Suprapubic skin (tissue), 3 donors: ENCODE measurements around the gene SKAP1.

Source experiments
- EP300 ChIP-seq: sonication (generic); formaldehyde crosslinking; IDR thresholded peaks from one replicate; pipeline ENCODE4 v1.6.1; 2017; ENCODE audit warnings: antibody characterized with exemption
- POLR2A ChIP-seq, 2 donors: fragments of 450-650 bp; IDR thresholded peaks; one replicate each; pipeline ENCODE4 v1.6.1; 2017; ENCODE audit warnings: antibody characterized with exemption in 2 of 2, mild to moderate bottlenecking in 2 of 2, moderate library complexity in 2 of 2
- TF ChIP-seq, protein P1 (sequence below), 2 donors: fragments of 200-600 bp in 1 of 2; fragments of 450-650 bp in 1 of 2; sonication (generic) in 1 of 2; IDR thresholded peaks; one replicate each; pipeline ENCODE4 v1.5.1; 2016 to 2019; ENCODE audit warnings: antibody characterized with exemption in 2 of 2, mild to moderate bottlenecking in 1 of 2, moderate library complexity in 1 of 2

DNA sequence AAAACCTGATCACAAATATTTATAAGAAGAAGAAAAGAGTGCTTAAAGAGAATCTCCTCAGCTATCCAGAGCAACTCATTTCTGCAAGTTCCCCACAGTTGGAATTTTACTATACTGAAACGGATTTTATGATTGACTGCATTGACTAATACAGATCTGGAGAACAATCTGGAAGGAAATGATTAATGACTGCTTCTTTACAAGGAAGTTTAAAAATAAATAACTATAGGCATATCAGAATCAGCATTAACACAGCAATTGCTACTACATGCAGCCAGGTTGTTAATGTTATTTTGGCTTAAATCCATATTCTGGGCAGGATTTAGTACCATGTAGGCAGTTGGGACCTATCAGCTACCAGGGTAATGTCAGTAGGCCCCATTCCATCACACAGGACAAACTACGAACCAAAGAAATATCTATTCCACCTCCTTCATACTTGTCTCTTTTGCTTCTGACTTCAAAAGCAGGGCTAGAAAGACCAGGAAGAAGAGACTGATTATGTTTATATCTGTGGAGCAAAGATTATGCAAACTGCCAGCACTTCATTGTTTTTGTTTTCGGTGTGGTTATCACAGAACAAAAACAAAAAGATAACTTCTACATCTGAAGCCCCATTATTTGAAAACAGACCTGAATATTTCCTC lies 3.9 kb downstream of the SKAP1 start:
- TF ChIP-seq, protein P1, sequence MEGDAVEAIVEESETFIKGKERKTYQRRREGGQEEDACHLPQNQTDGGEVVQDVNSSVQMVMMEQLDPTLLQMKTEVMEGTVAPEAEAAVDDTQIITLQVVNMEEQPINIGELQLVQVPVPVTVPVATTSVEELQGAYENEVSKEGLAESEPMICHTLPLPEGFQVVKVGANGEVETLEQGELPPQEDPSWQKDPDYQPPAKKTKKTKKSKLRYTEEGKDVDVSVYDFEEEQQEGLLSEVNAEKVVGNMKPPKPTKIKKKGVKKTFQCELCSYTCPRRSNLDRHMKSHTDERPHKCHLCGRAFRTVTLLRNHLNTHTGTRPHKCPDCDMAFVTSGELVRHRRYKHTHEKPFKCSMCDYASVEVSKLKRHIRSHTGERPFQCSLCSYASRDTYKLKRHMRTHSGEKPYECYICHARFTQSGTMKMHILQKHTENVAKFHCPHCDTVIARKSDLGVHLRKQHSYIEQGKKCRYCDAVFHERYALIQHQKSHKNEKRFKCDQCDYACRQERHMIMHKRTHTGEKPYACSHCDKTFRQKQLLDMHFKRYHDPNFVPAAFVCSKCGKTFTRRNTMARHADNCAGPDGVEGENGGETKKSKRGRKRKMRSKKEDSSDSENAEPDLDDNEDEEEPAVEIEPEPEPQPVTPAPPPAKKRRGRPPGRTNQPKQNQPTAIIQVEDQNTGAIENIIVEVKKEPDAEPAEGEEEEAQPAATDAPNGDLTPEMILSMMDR (IDR thresholded peaks at IDR 0.05) = no peak
- TF ChIP-seq POLR2A (IDR thresholded peaks at IDR 0.05) (no peak), EP300 (no peak)
